Measurements from ENCODE around the gene DHRSX.
"Not testable (repeated sequence)": the region's sequence is repeated elsewhere in the genome, so short reads cannot be mapped to it uniquely, and the experiment has no call there.

Gene DHRSX

DNA sequence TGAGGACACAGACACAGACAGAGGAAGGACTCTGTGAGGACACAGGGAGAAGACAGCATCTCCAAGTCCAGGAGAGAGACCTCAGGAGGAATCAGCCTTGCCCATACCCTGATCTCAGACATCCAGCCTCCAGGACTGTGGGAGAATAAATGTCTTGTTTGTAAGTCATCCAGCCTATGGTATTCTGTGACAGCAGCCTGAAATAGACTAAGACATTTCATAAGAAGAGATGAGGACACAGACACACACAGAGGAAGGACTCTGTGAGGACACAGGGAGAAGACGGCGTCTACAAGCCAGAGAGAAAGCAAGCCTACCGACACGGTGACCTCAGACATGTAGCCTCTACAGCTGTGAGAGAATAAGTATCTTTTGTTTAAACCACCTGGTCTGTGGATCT lies 112.1 kb downstream of the DHRSX start:
- no peak for DNase-seq

- no peak for DNase-seq
Observed at GRCh38 chrX:2387614-2388239, 113.0 kb downstream of the DHRSX start.

DNA sequence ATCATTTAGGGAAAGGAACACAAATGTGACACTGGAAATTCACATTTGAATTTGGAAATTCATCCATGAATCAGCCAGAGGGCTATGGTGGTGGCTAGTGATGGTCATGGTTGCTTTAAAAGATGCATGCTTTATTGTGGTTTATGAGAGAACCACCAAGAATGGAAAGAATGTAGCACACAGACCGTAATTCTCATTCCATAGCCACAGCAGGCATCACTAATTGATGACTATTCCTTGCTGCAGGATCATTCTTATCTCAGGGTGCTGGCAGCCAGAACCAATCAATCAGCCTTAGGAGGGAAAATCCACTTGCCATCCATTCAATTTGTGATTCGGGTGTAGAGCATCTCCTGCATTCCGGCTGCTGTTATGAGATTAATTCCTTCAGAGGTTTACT lies 115.6 kb downstream of the DHRSX start:
- no peak for DNase-seq

- no peak for DNase-seq
Observed at GRCh38 chrX:2384486-2384885, 116.3 kb downstream of the DHRSX start.

GRCh38 chrX:2383735-2384134 lies 117.0 kb downstream of the DHRSX start:
- DNase-seq, result no peak

GRCh38 chrX:2383144-2383543 lies 117.6 kb downstream of the DHRSX start:
- no peak for DNase-seq

- DNase-seq, result not testable (repeated sequence)
Observed at GRCh38 chrX:2382433-2383048, 118.2 kb downstream of the DHRSX start.

GRCh38 chrX:2376166-2376565 lies 124.6 kb downstream of the DHRSX start:
- DNase-seq, result no peak

GRCh38 chrX:2374086-2374485 lies 126.7 kb downstream of the DHRSX start:
- no peak for DNase-seq

- no peak for DNase-seq
Observed at GRCh38 chrX:2373615-2374014, 127.2 kb downstream of the DHRSX start.

DNA sequence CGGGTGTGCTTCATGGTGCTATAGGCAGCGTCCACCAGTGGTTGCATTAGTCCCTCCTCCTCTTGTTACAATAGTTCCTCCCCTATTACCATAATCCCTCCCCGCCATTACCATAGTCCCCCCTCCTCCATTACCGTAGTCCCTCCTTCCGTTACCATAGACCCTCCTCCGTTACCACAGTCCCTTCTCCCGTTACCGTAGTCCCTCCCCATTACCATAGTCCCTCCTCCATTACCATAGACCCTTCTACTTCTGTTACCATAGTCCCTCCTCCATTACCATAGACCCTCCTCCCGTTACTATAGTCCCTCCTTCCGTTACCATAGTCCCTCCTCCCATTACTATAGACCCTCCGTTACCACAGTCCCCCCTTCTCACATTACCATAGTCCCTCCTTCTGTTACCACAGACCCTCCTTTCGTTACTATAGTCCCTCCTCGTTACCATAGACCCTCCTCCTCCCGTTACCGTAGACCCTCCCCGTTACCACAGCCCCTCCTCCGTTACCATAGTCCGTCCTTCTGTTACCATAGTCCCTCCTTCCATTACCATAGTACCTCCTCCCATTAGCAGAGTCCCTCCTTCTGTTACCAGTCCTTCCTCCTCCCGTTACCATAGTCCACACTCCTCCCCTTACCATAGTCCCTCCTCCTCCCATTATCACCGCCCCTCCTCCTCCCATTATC lies 129.6 kb downstream of the DHRSX start:
- no peak for DNase-seq

- no peak for DNase-seq
Observed at GRCh38 chrX:2370456-2370855, 130.3 kb downstream of the DHRSX start.

- no peak for DNase-seq
Observed at GRCh38 chrX:2369206-2369605, 131.6 kb downstream of the DHRSX start.

DNA sequence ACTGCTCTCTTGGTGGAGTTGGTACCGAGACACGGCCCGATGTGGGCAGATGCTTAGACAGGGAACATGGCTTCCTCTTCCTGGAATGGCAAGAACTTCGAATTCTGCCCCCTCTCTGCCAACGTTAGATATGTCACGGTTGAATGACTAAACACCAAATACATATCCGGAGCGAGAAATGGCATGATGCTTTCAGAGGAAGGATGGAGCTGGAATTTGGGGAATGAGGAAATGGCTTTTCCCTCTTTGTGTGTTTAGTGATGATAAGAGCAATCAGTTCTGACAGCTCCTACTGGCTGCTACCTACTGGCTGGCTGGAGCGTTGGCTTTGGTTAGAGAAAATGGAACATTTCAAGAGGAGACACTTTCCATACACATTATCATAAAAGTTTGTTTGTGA lies 140.0 kb downstream of the DHRSX start:
- DNase-seq, result no peak

GRCh38 chrX:2359522-2359921 lies 141.3 kb downstream of the DHRSX start:
- DNase-seq, result not testable (repeated sequence)

DNA sequence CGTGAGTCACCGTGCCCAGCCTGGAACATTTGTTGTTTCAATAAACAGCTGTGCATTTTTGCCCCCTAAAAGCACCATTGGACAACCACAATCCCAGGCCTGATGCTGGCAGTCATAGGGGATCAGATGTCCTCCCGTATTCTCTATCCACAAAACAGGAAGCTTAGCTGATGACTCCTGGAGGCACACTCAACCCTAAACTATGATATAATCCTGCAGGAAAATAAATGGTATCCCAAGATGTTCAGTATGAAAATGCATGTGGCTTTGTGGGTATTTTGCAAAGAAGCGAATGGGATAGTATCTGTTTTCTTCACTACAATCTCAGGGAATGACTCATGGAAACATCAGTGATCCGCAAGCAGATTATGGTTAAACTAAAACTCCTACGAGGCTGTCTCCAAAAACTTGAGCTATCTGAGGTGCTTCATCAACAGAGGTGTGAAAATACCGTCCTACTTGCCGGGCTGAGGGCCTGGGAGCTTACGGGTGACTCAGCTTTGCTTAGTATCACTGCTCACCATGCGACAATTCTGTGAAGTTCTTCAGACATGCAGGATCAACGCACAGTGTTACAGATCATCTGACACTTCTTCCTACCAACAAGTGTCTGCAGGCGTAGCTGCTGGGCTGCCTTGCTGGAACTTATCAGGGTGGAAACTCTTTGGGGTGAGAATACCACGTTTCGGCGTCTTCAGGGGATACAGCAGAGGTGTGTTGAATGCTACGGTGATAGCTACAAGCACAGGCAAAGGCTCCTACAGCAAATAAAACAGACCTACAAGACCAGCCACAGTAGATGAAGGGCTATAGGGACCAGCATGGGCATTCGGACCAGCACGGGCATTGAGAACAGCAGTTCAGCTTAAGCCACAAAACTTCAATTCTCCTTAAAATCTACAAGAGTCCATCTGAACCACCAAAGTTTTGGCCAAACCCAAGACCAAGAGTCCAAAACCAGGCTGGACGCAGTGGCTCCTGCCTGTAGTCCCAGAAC lies 148.5 kb downstream of the DHRSX start:
- no peak for DNase-seq

- no peak for DNase-seq
Observed at GRCh38 chrX:2351321-2351720, 149.5 kb downstream of the DHRSX start.

DNA sequence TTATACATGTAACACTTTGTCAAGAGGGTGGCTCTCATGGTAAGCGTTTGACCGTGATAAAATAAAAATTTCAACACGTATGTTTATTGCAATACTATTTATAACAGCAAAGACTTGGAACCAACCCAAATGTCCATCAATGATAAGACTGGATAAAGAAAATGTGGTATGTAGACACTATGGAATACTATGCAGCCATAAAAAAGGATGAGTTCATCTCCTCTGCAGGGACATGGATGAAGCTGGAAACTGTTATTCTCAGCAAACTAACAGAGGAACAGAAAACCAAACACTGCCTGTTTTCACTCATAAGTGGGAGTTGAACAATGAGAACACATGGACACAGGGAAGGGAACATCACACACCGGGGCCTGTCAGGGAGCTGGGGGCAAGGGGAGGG lies 150.1 kb downstream of the DHRSX start:
- not testable (repeated sequence) for DNase-seq

- DNase-seq, result not testable (repeated sequence)
Observed at GRCh38 chrX:2350036-2350435, 150.7 kb downstream of the DHRSX start.

GRCh38 chrX:2348211-2348610 lies 152.6 kb downstream of the DHRSX start:
- no peak for DNase-seq

GRCh38 chrX:2346158-2346557 lies 154.6 kb downstream of the DHRSX start:
- no peak for DNase-seq

- no peak for DNase-seq
Observed at GRCh38 chrX:2345562-2345961, 155.2 kb downstream of the DHRSX start.

GRCh38 chrX:2343413-2343812 lies 157.4 kb downstream of the DHRSX start:
- no peak for DNase-seq
